AG10803 (cell line): Measurements from ENCODE around the gene OR56A4.

Experiments used
- DNase-seq: peaks from one replicate; pipeline ENCODE4 v3.0.0; 2010; ENCODE audit warnings: low read depth
- H3K4me3 ChIP-seq: 2 replicates; pipeline ENCODE4 v1.5.1; 2011; ENCODE audit warnings: mild to moderate bottlenecking, low read length, control low read depth
- TF ChIP-seq, protein P1 (sequence below): conservative IDR thresholded peaks from 2 replicates; pipeline ENCODE4 v1.5.1; 2011; ENCODE audit warnings: mild to moderate bottlenecking, low read length, control low read depth, inconsistent platforms

The OR56A4 gene

GRCh38 chr11:6006846-6007245 is at the start of gene OR56A4:
Gene OR56A4 (minus strand): TSS chr11:6006946. CDS start chr11:6002992, 3,954 bp downstream.
- TF ChIP-seq, protein P1, sequence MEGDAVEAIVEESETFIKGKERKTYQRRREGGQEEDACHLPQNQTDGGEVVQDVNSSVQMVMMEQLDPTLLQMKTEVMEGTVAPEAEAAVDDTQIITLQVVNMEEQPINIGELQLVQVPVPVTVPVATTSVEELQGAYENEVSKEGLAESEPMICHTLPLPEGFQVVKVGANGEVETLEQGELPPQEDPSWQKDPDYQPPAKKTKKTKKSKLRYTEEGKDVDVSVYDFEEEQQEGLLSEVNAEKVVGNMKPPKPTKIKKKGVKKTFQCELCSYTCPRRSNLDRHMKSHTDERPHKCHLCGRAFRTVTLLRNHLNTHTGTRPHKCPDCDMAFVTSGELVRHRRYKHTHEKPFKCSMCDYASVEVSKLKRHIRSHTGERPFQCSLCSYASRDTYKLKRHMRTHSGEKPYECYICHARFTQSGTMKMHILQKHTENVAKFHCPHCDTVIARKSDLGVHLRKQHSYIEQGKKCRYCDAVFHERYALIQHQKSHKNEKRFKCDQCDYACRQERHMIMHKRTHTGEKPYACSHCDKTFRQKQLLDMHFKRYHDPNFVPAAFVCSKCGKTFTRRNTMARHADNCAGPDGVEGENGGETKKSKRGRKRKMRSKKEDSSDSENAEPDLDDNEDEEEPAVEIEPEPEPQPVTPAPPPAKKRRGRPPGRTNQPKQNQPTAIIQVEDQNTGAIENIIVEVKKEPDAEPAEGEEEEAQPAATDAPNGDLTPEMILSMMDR: no peak

GRCh38 chr11:6055569-6055968 is 48.8 kb upstream of the OR56A4 start:
- no peak for DNase-seq
- TF ChIP-seq, protein P1: no peak
- no peak overlapping the region for H3K4me3 ChIP-seq

More at GRCh38 chr11:6006846-6007245, at the start of gene OR56A4:
- H3K4me3 ChIP-seq: no peak within 1 kb of the TSS
- DNase-seq: no peak

- no peak overlapping the region for H3K4me3 ChIP-seq
- TF ChIP-seq, protein P1: no peak
- DNase-seq: no peak
Measured at GRCh38 chr11:6052374-6052773, 45.6 kb upstream of the OR56A4 start.

DNA sequence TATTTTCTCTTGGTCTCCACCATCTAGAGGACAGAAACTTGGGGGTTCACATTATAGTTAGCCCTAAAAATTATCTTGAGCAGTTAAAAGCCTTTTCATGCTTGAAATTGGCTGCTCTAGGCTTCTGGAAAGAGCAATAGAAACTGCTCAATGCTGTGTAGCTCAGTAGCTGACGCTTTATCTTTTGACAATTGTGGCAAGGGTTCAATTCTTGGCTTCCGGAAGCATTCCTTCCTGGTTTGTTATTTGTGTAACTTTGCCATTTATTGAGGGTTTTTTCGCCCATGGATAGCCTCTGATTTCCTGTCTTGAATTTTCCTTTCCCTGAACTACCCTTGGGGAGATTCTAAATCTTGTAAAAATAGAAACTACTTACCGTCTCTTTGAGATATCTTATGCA is 34.1 kb upstream of the OR56A4 start:
- DNase-seq: no peak
- TF ChIP-seq, protein P1: no peak
- no peak overlapping the region for H3K4me3 ChIP-seq

DNA sequence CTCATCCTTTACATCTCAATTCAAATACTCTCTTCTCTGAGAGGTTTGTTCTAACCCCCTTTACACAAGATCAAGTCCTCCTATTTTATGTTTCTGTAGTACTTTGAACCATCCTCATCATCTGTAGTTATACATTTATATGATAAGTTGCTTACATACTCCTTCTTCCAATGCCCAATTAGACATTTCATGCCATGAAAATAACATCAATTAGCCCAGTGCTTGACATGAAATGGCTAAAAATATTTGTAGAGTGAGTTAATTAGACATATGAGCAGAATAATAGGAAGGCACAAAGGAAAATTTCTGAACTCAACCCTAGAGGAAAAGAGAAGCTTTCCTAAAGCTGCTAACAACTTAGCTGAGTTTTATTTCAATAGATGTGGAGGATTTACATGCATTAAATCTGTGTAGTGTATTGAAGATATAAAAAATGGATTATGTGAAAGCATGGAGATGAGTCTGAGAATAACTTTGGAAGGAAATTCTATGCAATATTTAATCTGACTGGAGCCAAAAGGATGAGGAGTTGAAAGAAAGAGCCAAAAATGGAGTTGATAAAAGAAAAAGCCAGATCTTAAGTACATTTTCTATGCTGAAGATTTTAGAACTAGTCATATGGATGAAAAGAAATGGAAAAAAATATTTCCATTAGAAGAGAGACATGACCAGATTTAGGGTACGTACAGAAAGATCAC is 24.1 kb upstream of the OR56A4 start, which contains the start of gene OR56A1:
Gene OR56A1 (minus strand): TSS at position 51 of the 698 bp plus-strand sequence. CDS start 3,066 bp downstream, outside the sequence.
- TF ChIP-seq, protein P1: no peak
- no peak within 1 kb of the TSS for H3K4me3 ChIP-seq
- DNase-seq: no peak

DNA sequence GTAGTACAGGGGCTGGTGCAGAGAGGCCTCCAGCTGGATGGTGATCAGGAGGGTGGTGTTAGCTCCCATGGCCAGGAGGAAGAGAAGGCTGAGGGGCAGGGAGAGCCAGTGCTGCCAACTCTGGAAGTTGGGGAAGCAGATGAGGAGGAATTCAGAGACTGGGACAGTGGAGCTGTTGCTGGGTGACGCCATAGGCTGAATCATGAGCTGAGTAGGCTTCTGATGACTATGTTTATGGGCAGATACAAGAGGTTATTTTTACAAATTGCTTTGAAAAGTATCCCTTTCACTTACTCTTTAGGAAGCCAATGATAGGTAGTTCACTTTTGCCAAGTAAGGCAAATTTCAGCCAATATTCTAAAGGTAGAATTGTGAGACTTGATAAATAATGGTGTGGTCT is 20.8 kb upstream of the OR56A4 start:
- TF ChIP-seq, protein P1: no peak
- H3K4me3 ChIP-seq: no peak overlapping the region
- DNase-seq: no peak

DNA sequence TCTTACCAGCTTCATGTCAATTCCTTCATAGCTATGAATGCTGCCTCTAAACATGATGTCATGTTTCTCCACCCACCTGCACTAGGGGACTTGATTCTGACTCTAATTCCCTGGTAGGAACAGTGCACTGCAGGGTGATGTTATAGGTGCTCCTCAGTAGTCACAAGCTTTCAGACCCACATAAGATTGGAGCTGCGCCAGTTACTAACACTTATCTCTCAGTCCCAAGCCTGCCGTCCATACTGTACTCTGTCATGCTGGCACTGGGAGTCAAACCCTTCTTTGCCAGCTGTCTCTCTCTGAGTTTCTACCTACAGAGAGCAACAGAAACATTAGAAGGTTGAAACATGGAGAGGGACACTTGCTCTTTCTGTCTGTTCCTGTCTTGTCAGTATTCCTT is 18.3 kb upstream of the OR56A4 start:
- H3K4me3 ChIP-seq: no peak overlapping the region
- DNase-seq: no peak
- TF ChIP-seq, protein P1: no peak
